Endodermal cell (in vitro differentiated cells): Measurements from ENCODE around the gene INSL3. TPM values are rescaled to one million over a fixed set of nuclear protein-coding genes. Genes with fewer than 3 reads are reported as not detected.
"Not testable (repeated sequence)": the region's sequence is repeated elsewhere in the genome, so short reads cannot be mapped to it uniquely, and the experiment has no call there.

Source experiments
- DNase-seq: peaks from one replicate; pipeline ENCODE4 v3.0.0-alpha.2; 2017
- H3K27ac ChIP-seq: 2 replicates; pipeline ENCODE4 v1.5.1; 2013; ENCODE audit warnings: mild to moderate bottlenecking, low read depth, low read length, moderate library complexity
- H3K27me3 ChIP-seq: 2 replicates; pipeline ENCODE4 v1.6.1; 2013; ENCODE audit warnings: mild to moderate bottlenecking, low read length, moderate library complexity; ENCODE audit not compliant: insufficient read depth, control insufficient read depth, poor library complexity, severe bottlenecking
- H3K36me3 ChIP-seq: 2 replicates; pipeline ENCODE4 v1.7.0; 2013; ENCODE audit warnings: mild to moderate bottlenecking, low read length, moderate library complexity; ENCODE audit not compliant: control insufficient read depth, insufficient read depth
- H3K4me1 ChIP-seq: one replicate; pipeline ENCODE4 v1.7.0; 2013; ENCODE audit warnings: low read length; ENCODE audit not compliant: control insufficient read depth, insufficient read depth
- H3K4me3 ChIP-seq: 2 replicates; pipeline ENCODE4 v1.5.1; 2013; ENCODE audit warnings: mild to moderate bottlenecking, low read length, moderate library complexity
- H3K9ac ChIP-seq: 2 replicates; pipeline ENCODE4 v1.6.1; 2013; ENCODE audit warnings: mild to moderate bottlenecking, low read length, moderate library complexity; ENCODE audit not compliant: poor library complexity, severe bottlenecking; ENCODE audit errors: extremely low read depth
- H3K9me3 ChIP-seq: 2 replicates; pipeline ENCODE4 v1.6.1; 2013; ENCODE audit warnings: mild to moderate bottlenecking, low read length, moderate library complexity; ENCODE audit not compliant: control insufficient read depth
- H3K27ac Mint-ChIP-seq: 2 replicates; pipeline ENCODE4 v1.8.0; 2020; ENCODE audit warnings: mixed read lengths
- H3K27me3 Mint-ChIP-seq: 2 replicates; pipeline ENCODE4 v1.8.0; 2021; ENCODE audit warnings: mild to moderate bottlenecking, mixed read lengths; ENCODE audit not compliant: insufficient read depth
- H3K36me3 Mint-ChIP-seq: 2 replicates; pipeline ENCODE4 v1.8.0; 2020; ENCODE audit warnings: low read depth, mixed read lengths
- H3K4me1 Mint-ChIP-seq: 2 replicates; pipeline ENCODE4 v1.8.0; 2020; ENCODE audit warnings: mixed read lengths
- H3K4me3 Mint-ChIP-seq: 2 replicates; pipeline ENCODE4 v1.8.0; 2020; ENCODE audit warnings: mild to moderate bottlenecking, moderate library complexity, mixed read lengths
- H3K9me3 Mint-ChIP-seq: 2 replicates; pipeline ENCODE4 v1.8.0; 2020; ENCODE audit warnings: mild to moderate bottlenecking, mixed read lengths
- CTCF ChIP-seq: fragments of 200-600 bp; sonication (generic); conservative IDR thresholded peaks from 2 replicates; pipeline ENCODE4 v1.5.0; 2021; ENCODE audit warnings: antibody characterized with exemption, mild to moderate bottlenecking
- WGBS, 2 experiments: methylation state at CpG; one replicate each; pipeline versions ENCODE4 v1.1.5 to v1.1.7; 2013; ENCODE audit warnings: missing lambda C conversion rate in 2 of 2, mixed read lengths in 1 of 2; ENCODE audit not compliant: insufficient coverage in 1 of 2, insufficient read length in 1 of 2; 5-methylcytosine and 5-hydroxymethylcytosine counted together
- total RNA-seq, 2 donors: library from RNA; stranded (reverse); fragmentation: NEBNext Ultra II Directional in 1 of 2; extraction: Animal tissue kit (Norgen Biotek cat#: 25700) in 1 of 2; gene quantifications; 2 replicates in 1 of 2; 3 replicates in 1 of 2; pipeline ENCODE4 v1.2.1, GENCODE V29; 2021

INSL3 gene
- total RNA-seq, 2 donors from 2014 or later = 0.80 TPM; not detected in 1

GRCh38 chr19:17805427-17805826 lies 15.9 kb downstream of the INSL3 start:
- no peak overlapping the region for H3K27ac Mint-ChIP-seq
- H3K36me3 ChIP-seq = no peaks in the 10 kb centered on the region
- no peak overlapping the region for H3K4me3 Mint-ChIP-seq
- no peak overlapping the region for H3K9ac ChIP-seq
- no peaks in the 10 kb centered on the region for H3K9me3 ChIP-seq
- no peak overlapping the region for H3K4me3 ChIP-seq
- DNase-seq = no peak
- H3K36me3 Mint-ChIP-seq = no peaks in the 10 kb centered on the region
- no peak for TF ChIP-seq CTCF
- H3K4me1 ChIP-seq = no peaks in the 10 kb centered on the region
- WGBS, 2 experiments = 91 to 94% methylated on average over 3 to 4 of the region's 4 CpGs
- H3K27ac ChIP-seq = no peak overlapping the region
- H3K27me3 ChIP-seq = no peaks in the 10 kb centered on the region
- H3K27me3 Mint-ChIP-seq = peaks cover 9% of the 10 kb centered on the region
- H3K4me1 Mint-ChIP-seq = no peaks in the 10 kb centered on the region
- no peaks in the 10 kb centered on the region for H3K9me3 Mint-ChIP-seq

- Mint-ChIP-seq H3K27ac (no peak overlapping the region), H3K36me3 (no peaks in the 10 kb centered on the region), H3K4me3 (no peak overlapping the region), H3K4me1 (no peaks in the 10 kb centered on the region), H3K9me3 (no peaks in the 10 kb centered on the region), H3K27me3 (peaks cover 11% of the 10 kb centered on the region)
- no peak for DNase-seq
- H3K9ac ChIP-seq = no peak overlapping the region
- 89 to 91% methylated on average over 13 to 14 of the region's 14 CpGs for WGBS, 2 experiments
- no peak overlapping the region for H3K4me3 ChIP-seq
- no peaks in the 10 kb centered on the region for H3K27me3 ChIP-seq
- no peak for TF ChIP-seq CTCF
- H3K4me1 ChIP-seq = no peaks in the 10 kb centered on the region
- H3K36me3 ChIP-seq = no peaks in the 10 kb centered on the region
- no peaks in the 10 kb centered on the region for H3K9me3 ChIP-seq
- H3K27ac ChIP-seq = no peak overlapping the region
Observed at GRCh38 chr19:17803264-17803896, 17.9 kb downstream of the INSL3 start.

- Mint-ChIP-seq H3K27ac (no peak overlapping the region), H3K4me3 (no peak overlapping the region), H3K36me3 (no peaks in the 10 kb centered on the region), H3K9me3 (no peaks in the 10 kb centered on the region), H3K4me1 (no peaks in the 10 kb centered on the region), H3K27me3 (peaks cover 11% of the 10 kb centered on the region)
- no peak overlapping the region for H3K4me3 ChIP-seq
- H3K9ac ChIP-seq = no peak overlapping the region
- 91 to 95% methylated on average over 4 to 12 of the region's 12 CpGs for WGBS, 2 experiments
- H3K27ac ChIP-seq = no peak overlapping the region
- no peaks in the 10 kb centered on the region for H3K36me3 ChIP-seq
- TF ChIP-seq CTCF = no peak
- H3K9me3 ChIP-seq = no peaks in the 10 kb centered on the region
- peaks cover 3% of the 10 kb centered on the region for H3K27me3 ChIP-seq
- no peaks in the 10 kb centered on the region for H3K4me1 ChIP-seq
- no peak for DNase-seq
Observed at GRCh38 chr19:17802137-17802858, 19.0 kb downstream of the INSL3 start.

- not testable (repeated sequence) for H3K9me3 ChIP-seq, H3K27ac ChIP-seq, DNase-seq, H3K4me1 ChIP-seq, H3K36me3 Mint-ChIP-seq, H3K9me3 Mint-ChIP-seq, H3K4me1 Mint-ChIP-seq, H3K9ac ChIP-seq, H3K4me3 ChIP-seq, H3K4me3 Mint-ChIP-seq, H3K36me3 ChIP-seq, H3K27ac Mint-ChIP-seq
- H3K27me3 Mint-ChIP-seq = peaks cover 36% of the 10 kb centered on the region
- H3K27me3 ChIP-seq = peaks cover 23% of the 10 kb centered on the region
- WGBS, 2 experiments = 89 to 100% methylated on average over 2 to 3 of the region's 3 CpGs
Observed at GRCh38 chr19:17798599-17798998, 22.7 kb downstream of the INSL3 start.
